ENCODE measurements around the gene CACNA1C.

- TF ChIP-seq POLR2A (IDR thresholded peaks at IDR 0.05) (no peak), CTCF (IDR thresholded peaks at IDR 0.05) (no peak)
Observed at GRCh38 chr12:2112401-2112800, 59.6 kb downstream of the CACNA1C start.

Data from suprapubic skin (tissue), 3 donors.